DND-41 (cell line): Measurements from ENCODE around the gene MAGEB10.

Experiments used
- EZH2 ChIP-seq: IDR thresholded peaks from 3 replicates; pipeline ENCODE4 v1.6.1; 2012; ENCODE audit warnings: borderline replicate concordance, low read depth, mild to moderate bottlenecking, moderate library complexity, low read length, inconsistent platforms; ENCODE audit not compliant: severe bottlenecking
- TF ChIP-seq, protein P1 (sequence below): IDR thresholded peaks from 2 replicates; pipeline ENCODE4 v1.5.1; 2012; ENCODE audit warnings: borderline replicate concordance, low read length, moderate library complexity, mild to moderate bottlenecking; ENCODE audit not compliant: poor library complexity, severe bottlenecking; ENCODE audit errors: extremely low read depth

DNA sequence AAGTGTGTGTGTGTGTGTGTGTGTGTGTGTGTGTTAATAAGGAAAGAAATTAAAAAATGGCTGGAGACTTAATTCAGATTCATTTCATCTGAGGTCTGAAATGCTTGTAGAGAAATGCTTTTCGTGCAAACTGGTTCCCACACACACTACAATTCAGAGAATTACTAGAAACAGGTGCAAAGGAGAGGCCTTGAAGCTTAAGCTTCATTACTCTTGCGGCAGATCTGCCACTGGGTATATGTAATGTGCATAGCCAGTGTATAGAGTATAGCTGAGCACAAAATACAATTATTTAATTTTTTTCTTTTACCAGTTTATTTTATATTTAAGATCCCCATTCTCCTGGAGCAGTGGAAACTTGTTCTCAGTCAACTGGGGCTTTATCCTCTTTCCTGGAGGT is 31.8 kb upstream of the MAGEB10 start:
- TF ChIP-seq, protein P1, sequence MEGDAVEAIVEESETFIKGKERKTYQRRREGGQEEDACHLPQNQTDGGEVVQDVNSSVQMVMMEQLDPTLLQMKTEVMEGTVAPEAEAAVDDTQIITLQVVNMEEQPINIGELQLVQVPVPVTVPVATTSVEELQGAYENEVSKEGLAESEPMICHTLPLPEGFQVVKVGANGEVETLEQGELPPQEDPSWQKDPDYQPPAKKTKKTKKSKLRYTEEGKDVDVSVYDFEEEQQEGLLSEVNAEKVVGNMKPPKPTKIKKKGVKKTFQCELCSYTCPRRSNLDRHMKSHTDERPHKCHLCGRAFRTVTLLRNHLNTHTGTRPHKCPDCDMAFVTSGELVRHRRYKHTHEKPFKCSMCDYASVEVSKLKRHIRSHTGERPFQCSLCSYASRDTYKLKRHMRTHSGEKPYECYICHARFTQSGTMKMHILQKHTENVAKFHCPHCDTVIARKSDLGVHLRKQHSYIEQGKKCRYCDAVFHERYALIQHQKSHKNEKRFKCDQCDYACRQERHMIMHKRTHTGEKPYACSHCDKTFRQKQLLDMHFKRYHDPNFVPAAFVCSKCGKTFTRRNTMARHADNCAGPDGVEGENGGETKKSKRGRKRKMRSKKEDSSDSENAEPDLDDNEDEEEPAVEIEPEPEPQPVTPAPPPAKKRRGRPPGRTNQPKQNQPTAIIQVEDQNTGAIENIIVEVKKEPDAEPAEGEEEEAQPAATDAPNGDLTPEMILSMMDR = no peak
- TF ChIP-seq EZH2 = no peak
